ENCODE results near the gene TEX101. TPM values are rescaled to one million over a fixed set of nuclear protein-coding genes. Genes with fewer than 3 reads are reported as not detected.

Gene TEX101
- total RNA-seq, 3 donors from 2014 or later: not detected

GRCh38 chr19:43461303-43461702, 46.6 kb downstream of the TEX101 start:
- H3K9me3 ChIP-seq: no peaks in the 10 kb centered on the region
- intact Hi-C loops (cut with DNase I; ENCODE audit: low total_unique reads): no loop called here
- no peaks in the 10 kb centered on the region for H3K36me3 ChIP-seq
- peaks cover 0 to 4% of the 10 kb centered on the region in 2 donors for H3K4me1 ChIP-seq
- DNase-seq (ENCODE audit: low spot score in 2 of 2): no peak
- no peaks in the 10 kb centered on the region for H3K27me3 ChIP-seq
- no peak overlapping the region for H3K27ac ChIP-seq
- H3K4me3 ChIP-seq: no peak overlapping the region
- no peak for TF ChIP-seq POLR2A (IDR thresholded peaks at IDR 0.05)

DNA sequence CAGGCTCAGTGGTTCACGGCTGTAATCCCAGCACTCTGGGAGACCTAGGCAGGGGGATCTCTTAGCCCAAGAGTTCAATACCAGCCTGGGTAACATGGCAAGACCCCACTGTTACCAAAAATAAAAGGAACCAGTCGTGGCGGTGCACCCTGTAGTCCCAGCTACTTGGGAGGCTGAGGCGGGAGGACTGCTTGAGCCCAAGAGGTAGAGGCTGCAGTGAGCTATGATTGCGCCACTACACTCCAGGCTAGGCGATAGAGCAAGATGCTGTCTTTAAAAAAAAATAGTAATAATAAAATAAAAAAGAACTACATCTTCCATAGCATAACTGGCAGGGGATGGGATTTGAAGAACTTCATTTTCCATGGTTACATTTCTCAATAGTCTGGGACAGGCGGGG, 47.7 kb downstream of the TEX101 start:
- Histone ChIP-seq H3K4me1 (peaks cover 0 to 4% of the 10 kb centered on the region in 2 donors), H3K27ac (peak overlapping the region; percentile 94 to 95), H3K9me3 (no peaks in the 10 kb centered on the region), H3K4me3 (peak overlapping the region in 2 of 3 donors; percentile 71 to 84), H3K27me3 (no peaks in the 10 kb centered on the region), H3K36me3 (no peaks in the 10 kb centered on the region)
- DNase-seq (ENCODE audit: low spot score in 2 of 2): no peak
- intact Hi-C loops (cut with DNase I; ENCODE audit: low total_unique reads): no loop called here
- TF ChIP-seq POLR2AphosphoS5 (IDR thresholded peaks at IDR 0.05): no peak
- no peak for TF ChIP-seq POLR2A (IDR thresholded peaks at IDR 0.05)
- TF ChIP-seq CTCF (IDR thresholded peaks at IDR 0.05): no peak

- Histone ChIP-seq H3K27me3 (no peaks in the 10 kb centered on the region), H3K27ac (peak overlapping the region; percentile 94 to 95), H3K9me3 (no peaks in the 10 kb centered on the region), H3K4me3 (peak overlapping the region; percentile 49 to 84 (median 71)), H3K4me1 (peaks cover 0 to 4% of the 10 kb centered on the region in 2 donors), H3K36me3 (no peaks in the 10 kb centered on the region)
- no peak for DNase-seq (ENCODE audit: low spot score in 2 of 2)
- TF ChIP-seq CTCF (IDR thresholded peaks at IDR 0.05) (no peak), POLR2AphosphoS5 (IDR thresholded peaks at IDR 0.05) (peak in 1 of 3 donors; percentile 71), POLR2A (IDR thresholded peaks at IDR 0.05) (peak; percentile 14)
- intact Hi-C loops (cut with DNase I; ENCODE audit: low total_unique reads): no loop called here
Observed at GRCh38 chr19:43462785-43463380, 48.2 kb downstream of the TEX101 start.

- DNase-seq (ENCODE audit: low spot score in 2 of 2): peak; percentile 98 to 100
Observed at GRCh38 chr19:43463381-43464133, 48.9 kb downstream of the TEX101 start.

GRCh38 chr19:43464134-43464775, 49.6 kb downstream of the TEX101 start:
- DNase-seq (ENCODE audit: low spot score in 2 of 2): peak; percentile 76 to 77
- H3K9me3 ChIP-seq: no peaks in the 10 kb centered on the region
- TF ChIP-seq CTCF (IDR thresholded peaks at IDR 0.05) (no peak), POLR2A (IDR thresholded peaks at IDR 0.05) (no peak), POLR2AphosphoS5 (IDR thresholded peaks at IDR 0.05) (no peak)
- peaks cover 0 to 4% of the 10 kb centered on the region in 2 donors for H3K4me1 ChIP-seq
- intact Hi-C loops (cut with DNase I; ENCODE audit: low total_unique reads): no loop called here
- H3K4me3 ChIP-seq: peak overlapping the region; percentile 49 to 84 (median 71)
- peak overlapping the region; percentile 94 to 95 for H3K27ac ChIP-seq
- H3K27me3 ChIP-seq: no peaks in the 10 kb centered on the region
- no peaks in the 10 kb centered on the region for H3K36me3 ChIP-seq

More at GRCh38 chr19:43463381-43464133, 48.9 kb downstream of the TEX101 start:
- peaks cover 0 to 4% of the 10 kb centered on the region in 2 donors for H3K4me1 ChIP-seq
- H3K27me3 ChIP-seq: no peaks in the 10 kb centered on the region
- intact Hi-C loops (cut with DNase I; ENCODE audit: low total_unique reads): no loop called here
- peak overlapping the region; percentile 94 to 95 for H3K27ac ChIP-seq
- peak; percentile 25 to 44 (median 38) for TF ChIP-seq POLR2AphosphoS5 (IDR thresholded peaks at IDR 0.05)
- TF ChIP-seq CTCF (IDR thresholded peaks at IDR 0.05): no peak
- no peak for TF ChIP-seq POLR2A (IDR thresholded peaks at IDR 0.05)
- no peaks in the 10 kb centered on the region for H3K36me3 ChIP-seq
- H3K9me3 ChIP-seq: no peaks in the 10 kb centered on the region
- peak overlapping the region; percentile 49 to 84 (median 71) for H3K4me3 ChIP-seq

All from breast epithelium (tissue), 4 donors.